GM12874 (cell line): Measurements from ENCODE around the gene LGI4.

Experiments
- CTCF ChIP-seq: IDR thresholded peaks from 2 replicates; pipeline ENCODE4 v1.5.1; 2011; ENCODE audit warnings: low read depth, mild to moderate bottlenecking, control low read depth, low read length, moderate library complexity; ENCODE audit not compliant: insufficient read depth

LGI4 gene

GRCh38 chr19:35143231-35143715 is 8.4 kb upstream of the LGI4 start, which contains the start of gene FXYD7:
TSS of gene FXYD7 (plus strand) at chr19:35143255. CDS start at chr19:35143334, 79 bp downstream.
- TF ChIP-seq CTCF, result no peak

GRCh38 chr19:35142606-35143230 is 7.9 kb upstream of the LGI4 start:
- TF ChIP-seq CTCF, result peak; percentile 68

GRCh38 chr19:35141837-35142605 is 7.2 kb upstream of the LGI4 start:
- TF ChIP-seq CTCF, result no peak

GRCh38 chr19:35140962-35141836 is 6.3 kb upstream of the LGI4 start:
- TF ChIP-seq CTCF, result peak; percentile 63

- no peak for TF ChIP-seq CTCF
These were observed 5.5 kb upstream of the LGI4 start for GRCh38 chr19:35140207-35140961.

- no peak for TF ChIP-seq CTCF
These were observed 3.5 kb upstream of the LGI4 start, which contains the start of gene FXYD1 for GRCh38 chr19:35138305-35138892. TSS of gene FXYD1 (plus strand) at chr19:35138824. CDS start at chr19:35140080, 1,256 bp downstream.
